Progenitor cell of endocrine pancreas (in vitro differentiated cells): ENCODE results near the gene PRPF31. TPM values are rescaled to one million over a fixed set of nuclear protein-coding genes. Genes with fewer than 3 reads are reported as not detected.

Experiments
- DNase-seq: peaks from one replicate; pipeline ENCODE4 v3.0.0; 2021; ENCODE audit warnings: low spot score; ENCODE audit not compliant: unreplicated experiment
- H3K27ac Mint-ChIP-seq: 2 replicates; pipeline ENCODE4 v1.8.0; 2021; ENCODE audit warnings: mild to moderate bottlenecking, moderate library complexity, mixed read lengths
- H3K27me3 Mint-ChIP-seq: 2 replicates; pipeline ENCODE4 v1.8.0; 2021; ENCODE audit warnings: mixed read lengths
- H3K36me3 Mint-ChIP-seq: 2 replicates; pipeline ENCODE4 v1.8.0; 2022; ENCODE audit warnings: mixed read lengths; ENCODE audit not compliant: insufficient read depth
- H3K4me1 Mint-ChIP-seq: 2 replicates; pipeline ENCODE4 v1.8.0; 2021; ENCODE audit warnings: low read depth, mixed read lengths
- H3K4me3 Mint-ChIP-seq: 2 replicates; pipeline ENCODE4 v1.8.0; 2021; ENCODE audit warnings: low read depth, mild to moderate bottlenecking, moderate library complexity, mixed read lengths
- H3K9me3 Mint-ChIP-seq: 2 replicates; pipeline ENCODE4 v1.8.0; 2021; ENCODE audit warnings: low read depth, mixed read lengths
- total RNA-seq: library from RNA; stranded (reverse); gene quantifications from 2 replicates; pipeline ENCODE4 v1.2.1, GENCODE V29; 2021
- TF ChIP-seq, protein P1 (sequence below): fragments of 200-600 bp; sonication (generic); IDR thresholded peaks from one replicate; pipeline ENCODE4 v1.5.0; 2021; ENCODE audit warnings: antibody characterized with exemption, mild to moderate bottlenecking; ENCODE audit not compliant: unreplicated experiment

The PRPF31 gene
- total RNA-seq, 1 donor from 2014 or later: 71.3 TPM

- peaks cover 27% of the 10 kb centered on the region for H3K4me1 Mint-ChIP-seq
- no peaks in the 10 kb centered on the region for H3K9me3 Mint-ChIP-seq
- TF ChIP-seq, protein P1, sequence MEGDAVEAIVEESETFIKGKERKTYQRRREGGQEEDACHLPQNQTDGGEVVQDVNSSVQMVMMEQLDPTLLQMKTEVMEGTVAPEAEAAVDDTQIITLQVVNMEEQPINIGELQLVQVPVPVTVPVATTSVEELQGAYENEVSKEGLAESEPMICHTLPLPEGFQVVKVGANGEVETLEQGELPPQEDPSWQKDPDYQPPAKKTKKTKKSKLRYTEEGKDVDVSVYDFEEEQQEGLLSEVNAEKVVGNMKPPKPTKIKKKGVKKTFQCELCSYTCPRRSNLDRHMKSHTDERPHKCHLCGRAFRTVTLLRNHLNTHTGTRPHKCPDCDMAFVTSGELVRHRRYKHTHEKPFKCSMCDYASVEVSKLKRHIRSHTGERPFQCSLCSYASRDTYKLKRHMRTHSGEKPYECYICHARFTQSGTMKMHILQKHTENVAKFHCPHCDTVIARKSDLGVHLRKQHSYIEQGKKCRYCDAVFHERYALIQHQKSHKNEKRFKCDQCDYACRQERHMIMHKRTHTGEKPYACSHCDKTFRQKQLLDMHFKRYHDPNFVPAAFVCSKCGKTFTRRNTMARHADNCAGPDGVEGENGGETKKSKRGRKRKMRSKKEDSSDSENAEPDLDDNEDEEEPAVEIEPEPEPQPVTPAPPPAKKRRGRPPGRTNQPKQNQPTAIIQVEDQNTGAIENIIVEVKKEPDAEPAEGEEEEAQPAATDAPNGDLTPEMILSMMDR: no peak
- H3K4me3 Mint-ChIP-seq: peak overlapping the region; percentile 69
- DNase-seq: peak; percentile 51
- H3K27me3 Mint-ChIP-seq: peaks cover 12% of the 10 kb centered on the region
- peaks cover 12% of the 10 kb centered on the region for H3K36me3 Mint-ChIP-seq
- peak overlapping the region; percentile 74 for H3K27ac Mint-ChIP-seq
Observed at GRCh38 chr19:54162241-54162805, 46.8 kb downstream of the PRPF31 start.

GRCh38 chr19:54162884-54163283, 47.3 kb downstream of the PRPF31 start:
- Mint-ChIP-seq H3K9me3 (no peaks in the 10 kb centered on the region), H3K4me1 (peaks cover 27% of the 10 kb centered on the region), H3K4me3 (peak overlapping the region; percentile 22)

DNA sequence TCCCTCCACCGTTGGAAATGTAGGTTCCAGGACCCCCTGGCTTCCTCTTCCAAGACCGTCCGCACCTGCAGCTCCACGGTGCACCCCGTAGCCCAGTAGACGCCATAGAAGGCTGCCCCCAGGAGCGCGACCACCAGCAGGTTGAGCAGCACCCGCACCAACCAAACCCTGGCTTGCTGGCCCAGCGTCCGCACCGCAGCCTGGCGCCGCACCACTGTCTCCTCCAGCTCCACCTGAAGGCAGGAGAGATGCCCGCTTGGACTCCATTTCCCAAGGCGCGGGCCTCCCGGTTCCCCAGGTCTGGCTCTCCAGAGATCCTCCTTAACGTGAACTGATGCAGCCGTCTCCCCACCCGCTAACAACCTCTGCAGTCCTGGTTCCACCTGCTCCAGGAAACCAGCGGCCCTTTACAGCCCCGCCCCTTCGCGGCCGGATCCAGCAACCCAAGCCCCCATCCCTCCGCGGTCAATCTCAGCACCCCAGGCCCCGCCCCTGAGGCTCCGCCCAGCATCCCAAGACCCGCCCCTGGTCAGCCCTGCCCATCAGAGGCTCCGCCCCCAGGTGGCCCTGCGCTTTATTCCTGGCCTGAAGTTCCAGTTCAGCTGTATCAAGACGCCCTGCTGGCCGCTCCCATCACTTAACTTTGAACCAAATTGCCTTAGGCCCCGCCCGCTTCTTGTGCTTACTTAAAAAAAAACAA, 49.0 kb downstream of the PRPF31 start:
- H3K4me3 Mint-ChIP-seq: no peak overlapping the region
- peak; percentile 49 for DNase-seq
- H3K27me3 Mint-ChIP-seq: peaks cover 12% of the 10 kb centered on the region
- peaks cover 21% of the 10 kb centered on the region for H3K4me1 Mint-ChIP-seq
- H3K36me3 Mint-ChIP-seq: peaks cover 9% of the 10 kb centered on the region
- no peaks in the 10 kb centered on the region for H3K9me3 Mint-ChIP-seq
- peak overlapping the region; percentile 86 for H3K27ac Mint-ChIP-seq
- TF ChIP-seq, protein P1: no peak

More at GRCh38 chr19:54162884-54163283, 47.3 kb downstream of the PRPF31 start:
- no peak for DNase-seq
- peaks cover 12% of the 10 kb centered on the region for H3K27me3 Mint-ChIP-seq
- H3K36me3 Mint-ChIP-seq: peaks cover 12% of the 10 kb centered on the region
- peak overlapping the region; percentile 81 for H3K27ac Mint-ChIP-seq
- TF ChIP-seq, protein P1: no peak

- H3K4me3 Mint-ChIP-seq: no peak overlapping the region
- TF ChIP-seq, protein P1: no peak
- H3K27me3 Mint-ChIP-seq: peaks cover 12% of the 10 kb centered on the region
- H3K36me3 Mint-ChIP-seq: peaks cover 12% of the 10 kb centered on the region
- peaks cover 16% of the 10 kb centered on the region for H3K4me1 Mint-ChIP-seq
- DNase-seq: no peak
- no peak overlapping the region for H3K27ac Mint-ChIP-seq
- no peaks in the 10 kb centered on the region for H3K9me3 Mint-ChIP-seq
Observed at GRCh38 chr19:54165222-54165621, 49.7 kb downstream of the PRPF31 start.

DNA sequence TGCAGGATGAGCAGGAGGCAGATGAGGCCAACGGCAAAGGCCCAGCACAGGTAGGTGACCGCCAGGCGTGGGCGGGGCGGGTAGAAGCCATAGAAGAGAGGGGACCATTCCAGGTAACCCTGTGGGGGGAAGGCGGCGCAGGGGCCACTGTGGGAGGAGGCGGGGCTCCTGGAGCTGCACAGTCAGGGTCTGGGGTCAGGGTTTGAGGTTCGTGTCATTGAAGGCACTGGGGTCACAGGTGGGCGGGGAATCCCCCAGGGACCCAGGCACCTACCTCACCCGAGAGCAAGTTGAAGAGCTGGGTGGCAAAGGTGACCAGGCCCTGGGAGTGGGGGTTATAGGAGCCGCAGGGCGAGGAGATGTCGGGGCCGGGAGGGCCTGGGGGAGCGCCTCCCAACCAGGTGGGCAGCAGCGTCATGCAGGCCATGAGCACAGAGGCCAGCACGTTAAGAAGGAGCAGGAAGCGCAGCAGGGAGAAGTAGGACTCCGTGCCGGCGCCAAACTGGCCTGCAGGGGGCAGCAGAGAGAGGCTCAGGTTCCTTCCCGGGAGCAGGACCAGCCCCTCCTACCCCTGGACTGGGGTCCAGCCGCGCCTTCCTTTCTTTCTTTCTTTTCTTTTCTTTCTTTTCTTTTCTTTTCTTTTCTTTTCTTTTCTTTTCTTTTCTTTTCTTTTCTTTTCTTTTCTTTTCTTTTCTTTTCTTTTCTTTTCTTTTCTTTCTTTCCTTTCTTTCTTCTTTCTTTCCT, 52.8 kb downstream of the PRPF31 start:
- no peak overlapping the region for H3K4me3 Mint-ChIP-seq
- DNase-seq: peak; percentile 92
- peaks cover 6% of the 10 kb centered on the region for H3K27me3 Mint-ChIP-seq
- TF ChIP-seq, protein P1: peak; percentile 86
- peaks cover 10% of the 10 kb centered on the region for H3K36me3 Mint-ChIP-seq
- H3K9me3 Mint-ChIP-seq: no peaks in the 10 kb centered on the region
- H3K4me1 Mint-ChIP-seq: peaks cover 11% of the 10 kb centered on the region
- peak overlapping the region; percentile 67 for H3K27ac Mint-ChIP-seq
